ENCODE results near the gene METTL16.

METTL16 gene

DNA sequence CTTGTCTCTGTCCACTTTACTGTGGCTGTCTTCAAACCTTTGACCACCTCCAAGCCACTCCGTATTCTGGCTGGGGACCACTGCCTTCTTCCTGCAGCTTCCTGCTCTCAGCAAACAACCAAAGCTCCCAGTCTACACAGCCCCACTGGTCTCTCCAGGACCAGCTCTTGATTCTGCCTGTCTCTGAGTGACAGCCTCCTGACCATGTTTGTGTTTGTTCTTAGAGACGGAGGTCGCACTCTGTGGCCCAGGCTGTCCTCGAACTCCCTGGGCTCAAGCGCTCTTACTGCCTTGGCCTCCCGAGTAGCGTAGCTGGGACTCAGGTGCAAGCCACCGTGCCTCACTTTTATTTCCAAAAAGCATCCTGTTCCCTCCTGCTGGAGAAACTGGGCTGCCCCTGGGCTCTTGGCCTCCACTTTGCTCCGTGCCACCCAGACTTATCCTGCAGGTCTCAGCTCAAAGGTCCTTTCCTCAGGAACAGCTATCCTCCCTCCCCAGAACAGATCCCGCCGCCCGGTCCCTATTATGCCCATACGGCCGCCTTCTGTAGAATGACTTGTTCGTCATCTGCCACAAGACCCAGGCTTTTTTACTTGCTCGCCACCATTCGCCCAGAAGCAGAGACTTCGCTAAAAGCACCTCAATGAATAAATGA, 120.0 kb downstream of the METTL16 start:
- Histone ChIP-seq H4K12ac (ENCODE audit: low read depth, low read length) (peak overlapping the region; percentile 28), H3K23ac (ENCODE audit: low read length) (no peak overlapping the region), H3K27me3 (ENCODE audit: insufficient read depth, low read length) (no peaks in the 10 kb centered on the region), H2BK12ac (ENCODE audit: low read length) (peak overlapping the region; percentile 37), H3K4ac (ENCODE audit: low read depth, low read length) (no peak overlapping the region), H3K36me3 (ENCODE audit: control insufficient read depth in 1 of 2, insufficient read depth in 2 of 2, low read length in 2 of 2) (peaks cover 17 to 24% of the 10 kb centered on the region in 2 experiments), H2AFZ (ENCODE audit: insufficient read depth, low read length, poor library complexity) (no peak overlapping the region), H4K8ac (ENCODE audit: low read depth, low read length) (no peak overlapping the region), H3K4me3 (ENCODE audit: low read depth, low read length) (no peak overlapping the region), H2BK5ac (ENCODE audit: low read depth, low read length, poor library complexity) (no peak overlapping the region), H3K79me2 (ENCODE audit: control insufficient read depth, insufficient read depth, low read length, poor library complexity) (peaks cover 13% of the 10 kb centered on the region), H3K27ac (ENCODE audit: low read depth, low read length) (no peak overlapping the region), H3K79me1 (ENCODE audit: low read length) (peaks cover 27% of the 10 kb centered on the region), H3K9me3 (ENCODE audit: insufficient read depth, low read depth, low read length) (no peaks in the 10 kb centered on the region), H3K9ac (ENCODE audit: low read length) (no peak overlapping the region), H4K91ac (ENCODE audit: low read depth, low read length) (no peak overlapping the region), H2AK5ac (ENCODE audit: low read length) (peak overlapping the region; percentile 3), H3K4me1 (ENCODE audit: control insufficient read depth in 1 of 2, insufficient read depth in 2 of 2, low read length in 2 of 2) (peaks cover 23 to 24% of the 10 kb centered on the region in 2 experiments), H3K18ac (ENCODE audit: low read length) (peak overlapping the region; percentile 16), H2BK120ac (ENCODE audit: insufficient read depth, low read length, poor library complexity) (no peak overlapping the region), H3K4me2 (ENCODE audit: low read length) (peak overlapping the region; percentile 96), H3K14ac (ENCODE audit: low read length) (no peak overlapping the region)
- DNase-seq: no peak
- WGBS (ENCODE audit: extremely low coverage, insufficient coverage, insufficient read length): no CpG with 5 or more reads among the region's 18 CpGs

DNA sequence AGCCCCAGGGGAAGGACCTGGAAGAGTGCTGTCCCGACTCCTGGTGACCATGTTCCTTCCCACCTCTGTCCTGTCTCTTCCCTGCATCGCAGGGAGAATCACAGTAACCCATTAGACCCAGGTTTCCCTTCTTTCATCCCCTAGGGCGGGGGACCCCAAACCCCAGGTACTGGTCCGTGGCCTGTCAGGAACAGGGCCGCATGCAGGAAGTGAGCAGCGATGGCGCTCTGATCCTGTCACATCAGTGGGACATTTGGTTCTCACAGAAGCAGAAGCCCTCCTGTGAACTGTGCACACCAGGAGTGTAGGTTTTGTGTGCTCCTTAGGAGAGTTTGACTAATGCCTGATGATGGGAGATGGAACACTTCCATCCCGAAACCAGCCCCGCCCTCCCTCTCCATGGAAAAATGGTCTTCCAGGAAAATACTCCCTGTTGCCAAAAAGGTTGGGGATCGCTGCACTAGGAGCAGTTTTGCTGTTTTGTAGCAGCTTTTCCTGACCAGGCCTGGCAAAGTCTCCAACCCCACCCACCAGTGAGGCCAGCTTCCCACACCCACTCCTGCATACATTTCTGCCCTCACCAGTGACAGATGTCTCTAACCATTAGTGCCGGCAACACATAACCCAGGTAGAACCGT, 121.4 kb downstream of the METTL16 start:
- Histone ChIP-seq H3K36me3 (ENCODE audit: control insufficient read depth in 1 of 2, insufficient read depth in 2 of 2, low read length in 2 of 2) (peaks cover 21 to 32% of the 10 kb centered on the region in 2 experiments), H2BK120ac (ENCODE audit: insufficient read depth, low read length, poor library complexity) (no peak overlapping the region), H3K79me1 (ENCODE audit: low read length) (peaks cover 18% of the 10 kb centered on the region), H3K4me2 (ENCODE audit: low read length) (no peak overlapping the region), H3K9me3 (ENCODE audit: insufficient read depth, low read depth, low read length) (no peaks in the 10 kb centered on the region), H4K12ac (ENCODE audit: low read depth, low read length) (no peak overlapping the region), H3K14ac (ENCODE audit: low read length) (no peak overlapping the region), H3K9ac (ENCODE audit: low read length) (no peak overlapping the region), H3K27ac (ENCODE audit: low read depth, low read length) (no peak overlapping the region), H3K18ac (ENCODE audit: low read length) (no peak overlapping the region), H4K8ac (ENCODE audit: low read depth, low read length) (no peak overlapping the region), H3K4me3 (ENCODE audit: low read depth, low read length) (no peak overlapping the region), H2AFZ (ENCODE audit: insufficient read depth, low read length, poor library complexity) (no peak overlapping the region), H2BK12ac (ENCODE audit: low read length) (no peak overlapping the region), H3K27me3 (ENCODE audit: insufficient read depth, low read length) (no peaks in the 10 kb centered on the region), H3K4me1 (ENCODE audit: control insufficient read depth in 1 of 2, insufficient read depth in 2 of 2, low read length in 2 of 2) (peaks cover 19 to 20% of the 10 kb centered on the region in 2 experiments), H4K91ac (ENCODE audit: low read depth, low read length) (no peak overlapping the region), H2BK5ac (ENCODE audit: low read depth, low read length, poor library complexity) (no peak overlapping the region), H3K79me2 (ENCODE audit: control insufficient read depth, insufficient read depth, low read length, poor library complexity) (peaks cover 7% of the 10 kb centered on the region), H2AK5ac (ENCODE audit: low read length) (no peak overlapping the region), H3K23ac (ENCODE audit: low read length) (no peak overlapping the region), H3K4ac (ENCODE audit: low read depth, low read length) (no peak overlapping the region)
- no peak for DNase-seq
- WGBS (ENCODE audit: extremely low coverage, insufficient coverage, insufficient read length): no CpG with 5 or more reads among the region's 12 CpGs

DNA sequence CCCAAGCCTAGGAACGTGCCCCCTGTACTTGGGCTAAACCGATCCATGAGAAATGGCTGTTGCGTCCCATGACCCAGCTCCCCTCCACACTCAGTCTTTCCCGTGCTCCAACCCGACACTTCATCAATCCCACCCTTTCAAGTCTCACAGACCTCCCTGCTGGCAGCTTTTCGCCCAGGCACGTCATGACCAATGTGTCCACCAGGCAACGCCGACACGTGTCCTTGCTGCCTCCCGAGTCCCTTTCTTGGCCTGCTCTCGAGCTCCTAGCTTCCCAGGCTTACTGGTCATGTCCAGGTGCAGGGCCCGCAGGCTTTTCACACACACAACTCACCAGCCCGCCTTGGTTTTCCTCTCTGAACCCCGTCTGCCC, 123.0 kb downstream of the METTL16 start:
- peaks cover 21 to 25% of the 10 kb centered on the region in 2 experiments for H3K4me1 ChIP-seq (ENCODE audit: control insufficient read depth in 1 of 2, insufficient read depth in 2 of 2, low read length in 2 of 2)
- no peak overlapping the region for H3K9ac ChIP-seq (ENCODE audit: low read length)
- H3K4me2 ChIP-seq (ENCODE audit: low read length): no peak overlapping the region
- no peak overlapping the region for H2BK5ac ChIP-seq (ENCODE audit: low read depth, low read length, poor library complexity)
- H3K4me3 ChIP-seq (ENCODE audit: low read depth, low read length): no peak overlapping the region
- no peaks in the 10 kb centered on the region for H3K27me3 ChIP-seq (ENCODE audit: insufficient read depth, low read length)
- no peak overlapping the region for H3K27ac ChIP-seq (ENCODE audit: low read depth, low read length)
- H3K14ac ChIP-seq (ENCODE audit: low read length): no peak overlapping the region
- no peaks in the 10 kb centered on the region for H3K9me3 ChIP-seq (ENCODE audit: insufficient read depth, low read depth, low read length)
- H3K36me3 ChIP-seq (ENCODE audit: control insufficient read depth in 1 of 2, insufficient read depth in 2 of 2, low read length in 2 of 2): peaks cover 21 to 32% of the 10 kb centered on the region in 2 experiments
- no peak overlapping the region for H4K91ac ChIP-seq (ENCODE audit: low read depth, low read length)
- H2AFZ ChIP-seq (ENCODE audit: insufficient read depth, low read length, poor library complexity): no peak overlapping the region
- no peak overlapping the region for H4K12ac ChIP-seq (ENCODE audit: low read depth, low read length)
- no CpG with 5 or more reads among the region's 15 CpGs for WGBS (ENCODE audit: extremely low coverage, insufficient coverage, insufficient read length)
- no peak overlapping the region for H2BK12ac ChIP-seq (ENCODE audit: low read length)
- no peak overlapping the region for H3K4ac ChIP-seq (ENCODE audit: low read depth, low read length)
- H4K8ac ChIP-seq (ENCODE audit: low read depth, low read length): no peak overlapping the region
- H3K79me2 ChIP-seq (ENCODE audit: control insufficient read depth, insufficient read depth, low read length, poor library complexity): peaks cover 7% of the 10 kb centered on the region
- no peak overlapping the region for H3K23ac ChIP-seq (ENCODE audit: low read length)
- H3K79me1 ChIP-seq (ENCODE audit: low read length): peaks cover 19% of the 10 kb centered on the region
- no peak for DNase-seq
- H2AK5ac ChIP-seq (ENCODE audit: low read length): no peak overlapping the region
- no peak overlapping the region for H2BK120ac ChIP-seq (ENCODE audit: insufficient read depth, low read length, poor library complexity)
- no peak overlapping the region for H3K18ac ChIP-seq (ENCODE audit: low read length)

DNA sequence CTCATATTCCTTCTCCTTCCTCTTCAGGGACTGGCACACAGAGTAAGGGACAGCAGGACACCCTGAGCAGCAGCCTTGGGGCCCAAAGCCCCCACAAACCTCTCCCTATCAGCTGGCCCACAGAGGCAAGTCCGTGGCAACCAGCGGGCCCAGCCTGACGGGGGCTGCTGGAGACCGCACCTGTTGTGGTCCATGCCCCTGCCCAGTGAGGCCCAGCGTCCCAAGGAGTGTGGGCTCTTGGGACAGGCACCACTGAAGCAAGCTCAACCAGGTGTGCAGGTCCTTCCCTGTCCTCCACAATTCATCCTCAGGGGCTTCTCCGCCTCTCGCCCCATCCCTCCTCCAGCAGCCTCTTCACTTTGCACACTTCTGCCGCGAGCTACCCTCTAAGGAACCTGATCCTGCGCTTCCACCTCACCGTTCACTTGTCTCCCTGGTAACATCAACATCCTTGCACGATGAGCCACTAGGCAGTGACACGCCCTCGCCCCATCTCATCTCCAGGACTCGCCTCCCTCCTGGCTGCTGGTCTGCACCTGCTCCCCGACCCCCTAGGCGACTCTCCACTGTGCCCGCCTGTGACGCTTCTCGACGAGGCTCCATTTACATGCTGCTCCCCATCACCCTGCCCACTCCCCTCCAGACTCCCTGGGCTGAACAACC, 123.5 kb downstream of the METTL16 start:
- peaks cover 3% of the 10 kb centered on the region for H3K79me2 ChIP-seq (ENCODE audit: control insufficient read depth, insufficient read depth, low read length, poor library complexity)
- H2BK120ac ChIP-seq (ENCODE audit: insufficient read depth, low read length, poor library complexity): no peak overlapping the region
- no peaks in the 10 kb centered on the region for H3K9me3 ChIP-seq (ENCODE audit: insufficient read depth, low read depth, low read length)
- H4K8ac ChIP-seq (ENCODE audit: low read depth, low read length): no peak overlapping the region
- no peak overlapping the region for H2AK5ac ChIP-seq (ENCODE audit: low read length)
- H2BK12ac ChIP-seq (ENCODE audit: low read length): no peak overlapping the region
- no peak overlapping the region for H3K27ac ChIP-seq (ENCODE audit: low read depth, low read length)
- no peak overlapping the region for H3K9ac ChIP-seq (ENCODE audit: low read length)
- H2BK5ac ChIP-seq (ENCODE audit: low read depth, low read length, poor library complexity): no peak overlapping the region
- no peaks in the 10 kb centered on the region for H3K27me3 ChIP-seq (ENCODE audit: insufficient read depth, low read length)
- no CpG with 5 or more reads among the region's 21 CpGs for WGBS (ENCODE audit: extremely low coverage, insufficient coverage, insufficient read length)
- no peak overlapping the region for H3K23ac ChIP-seq (ENCODE audit: low read length)
- H3K4me1 ChIP-seq (ENCODE audit: control insufficient read depth in 1 of 2, insufficient read depth in 2 of 2, low read length in 2 of 2): peaks cover 26 to 30% of the 10 kb centered on the region in 2 experiments
- no peak overlapping the region for H2AFZ ChIP-seq (ENCODE audit: insufficient read depth, low read length, poor library complexity)
- H3K18ac ChIP-seq (ENCODE audit: low read length): no peak overlapping the region
- no peak for DNase-seq
- peaks cover 19% of the 10 kb centered on the region for H3K79me1 ChIP-seq (ENCODE audit: low read length)
- no peak overlapping the region for H3K4ac ChIP-seq (ENCODE audit: low read depth, low read length)
- no peak overlapping the region for H4K12ac ChIP-seq (ENCODE audit: low read depth, low read length)
- no peak overlapping the region for H4K91ac ChIP-seq (ENCODE audit: low read depth, low read length)
- H3K4me3 ChIP-seq (ENCODE audit: low read depth, low read length): peak overlapping the region; percentile 14
- peaks cover 21 to 32% of the 10 kb centered on the region in 2 experiments for H3K36me3 ChIP-seq (ENCODE audit: control insufficient read depth in 1 of 2, insufficient read depth in 2 of 2, low read length in 2 of 2)
- H3K4me2 ChIP-seq (ENCODE audit: low read length): no peak overlapping the region
- no peak overlapping the region for H3K14ac ChIP-seq (ENCODE audit: low read length)
